ENCODE results near the gene PLXNA3. TPM values are rescaled to one million over a fixed set of nuclear protein-coding genes. Genes with fewer than 3 reads are reported as not detected.

The PLXNA3 gene
- total RNA-seq, result 10 to 100 TPM in 3 of 4 donors, 1 to 10 TPM in 1; 5.6 to 17.9 (median 11.6) TPM

DNA sequence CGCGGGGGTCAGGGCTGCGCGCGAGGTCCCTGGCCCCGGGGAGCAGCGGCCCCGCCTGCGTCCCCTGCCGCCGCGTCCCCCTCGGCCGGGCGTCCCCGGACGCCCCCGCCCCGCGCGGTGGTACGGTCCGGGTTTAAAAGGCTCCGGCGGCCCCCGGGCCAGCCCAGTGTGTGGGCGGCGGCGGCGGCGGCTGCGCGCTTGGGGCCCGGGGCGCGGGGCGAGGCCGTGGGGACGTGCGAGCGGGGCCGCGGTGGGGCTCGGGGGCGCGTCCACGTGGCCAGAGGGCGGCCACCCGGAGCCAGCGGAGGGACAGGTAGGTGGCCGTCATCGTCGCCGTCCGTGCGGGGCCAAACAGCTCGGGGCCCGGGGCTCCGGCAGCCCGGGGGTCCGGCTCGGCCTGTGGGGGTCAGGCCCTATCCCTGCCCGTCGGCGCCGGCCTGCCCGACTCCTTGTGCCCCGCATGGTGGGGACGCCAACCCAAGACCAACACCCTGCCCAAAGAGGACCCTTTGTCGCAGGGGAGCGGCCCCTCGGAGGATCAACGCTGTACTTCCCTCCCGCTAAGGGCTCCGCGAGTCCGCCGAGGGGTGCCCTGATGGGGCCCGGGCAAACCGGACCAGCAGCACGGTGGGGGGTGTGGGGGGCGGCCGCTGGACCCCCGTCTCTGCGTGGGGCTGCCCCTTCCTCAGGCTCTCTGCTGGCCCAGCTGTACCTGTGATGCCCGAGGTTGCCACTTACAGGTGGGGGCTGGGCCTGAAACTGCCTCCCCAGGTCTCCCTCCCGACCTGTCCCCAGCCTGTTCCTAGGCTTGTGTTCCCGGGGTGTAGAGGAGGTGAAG is at the start of gene PLXNA3:
TSS of gene PLXNA3 (plus strand) at position 166 of the 838 bp plus-strand sequence. CDS start 1,903 bp downstream, outside the sequence.
- TF ChIP-seq, protein P1, sequence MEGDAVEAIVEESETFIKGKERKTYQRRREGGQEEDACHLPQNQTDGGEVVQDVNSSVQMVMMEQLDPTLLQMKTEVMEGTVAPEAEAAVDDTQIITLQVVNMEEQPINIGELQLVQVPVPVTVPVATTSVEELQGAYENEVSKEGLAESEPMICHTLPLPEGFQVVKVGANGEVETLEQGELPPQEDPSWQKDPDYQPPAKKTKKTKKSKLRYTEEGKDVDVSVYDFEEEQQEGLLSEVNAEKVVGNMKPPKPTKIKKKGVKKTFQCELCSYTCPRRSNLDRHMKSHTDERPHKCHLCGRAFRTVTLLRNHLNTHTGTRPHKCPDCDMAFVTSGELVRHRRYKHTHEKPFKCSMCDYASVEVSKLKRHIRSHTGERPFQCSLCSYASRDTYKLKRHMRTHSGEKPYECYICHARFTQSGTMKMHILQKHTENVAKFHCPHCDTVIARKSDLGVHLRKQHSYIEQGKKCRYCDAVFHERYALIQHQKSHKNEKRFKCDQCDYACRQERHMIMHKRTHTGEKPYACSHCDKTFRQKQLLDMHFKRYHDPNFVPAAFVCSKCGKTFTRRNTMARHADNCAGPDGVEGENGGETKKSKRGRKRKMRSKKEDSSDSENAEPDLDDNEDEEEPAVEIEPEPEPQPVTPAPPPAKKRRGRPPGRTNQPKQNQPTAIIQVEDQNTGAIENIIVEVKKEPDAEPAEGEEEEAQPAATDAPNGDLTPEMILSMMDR (IDR thresholded peaks at IDR 0.05; ENCODE audit: low read depth), result no peak

DNA sequence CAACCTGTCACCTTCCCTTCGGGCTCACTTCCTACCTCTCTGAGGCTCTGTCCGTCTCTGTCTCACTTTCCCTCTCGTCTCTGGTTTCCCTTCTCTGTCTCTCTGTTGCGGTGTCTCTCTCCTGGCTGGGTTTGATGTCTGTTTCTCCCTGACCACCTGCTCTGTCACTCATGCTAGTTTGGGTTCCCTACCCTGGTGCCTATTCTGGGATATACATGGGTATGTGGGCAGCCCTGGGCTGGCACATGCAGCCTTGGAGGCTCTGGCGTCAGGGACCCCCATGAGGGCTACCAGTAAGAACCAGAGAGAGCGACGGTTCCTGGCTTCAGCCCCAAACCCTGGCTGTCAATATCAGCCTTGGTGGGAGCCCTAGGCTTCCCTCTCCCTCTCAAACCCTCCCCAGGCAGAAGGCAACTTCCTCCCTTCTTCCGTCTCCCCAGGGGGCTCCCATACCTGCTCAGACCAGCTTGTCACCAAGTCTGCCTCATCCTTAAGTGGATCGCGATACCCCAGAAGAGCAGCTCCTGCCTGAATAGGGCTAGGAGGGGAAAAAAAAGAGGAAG is 49.3 kb upstream of the PLXNA3 start:
- TF ChIP-seq, protein P1 (IDR thresholded peaks at IDR 0.05; ENCODE audit: low read depth), result no peak

DNA sequence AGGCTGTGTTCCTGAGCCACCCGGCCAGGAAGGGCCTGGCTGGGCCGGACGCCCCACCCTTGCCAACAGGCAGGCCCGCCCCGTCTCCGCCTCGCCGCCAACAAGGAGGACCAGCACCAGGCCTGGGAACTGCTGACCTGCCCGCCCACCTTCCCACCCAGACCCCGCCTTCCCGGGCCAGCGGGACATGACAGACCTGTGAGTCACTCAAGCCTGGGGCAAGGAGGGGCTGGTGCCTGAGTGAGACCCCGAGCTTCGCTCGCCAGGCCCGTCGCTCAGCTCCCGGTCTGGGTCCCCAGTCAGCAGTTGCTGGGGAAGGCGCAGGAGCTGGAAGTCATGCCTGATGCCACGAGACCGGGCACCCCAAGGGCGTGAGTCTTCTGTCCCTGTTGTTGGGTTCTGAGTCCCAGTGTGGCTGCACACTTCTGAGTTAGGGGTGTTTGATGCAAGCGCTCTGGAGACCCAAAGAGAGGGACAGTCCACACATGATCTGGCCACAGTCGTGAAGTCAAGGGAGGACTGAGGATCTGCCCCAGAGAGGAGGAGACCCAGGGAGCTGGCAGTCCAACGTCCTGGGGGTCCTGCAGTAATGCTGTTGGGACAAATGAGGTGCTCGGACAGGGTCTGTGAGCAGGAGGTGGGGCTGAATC is 48.7 kb upstream of the PLXNA3 start, which contains the start of gene DNASE1L1:
TSS of gene DNASE1L1 (minus strand) at position 33 of the 650 bp plus-strand sequence. CDS start 3,686 bp downstream, outside the sequence.
- TF ChIP-seq, protein P1 (IDR thresholded peaks at IDR 0.05; ENCODE audit: low read depth), result no peak

GRCh38 chrX:154411981-154412340 is 46.1 kb upstream of the PLXNA3 start:
- TF ChIP-seq, protein P1 (IDR thresholded peaks at IDR 0.05; ENCODE audit: low read depth), result no peak

DNA sequence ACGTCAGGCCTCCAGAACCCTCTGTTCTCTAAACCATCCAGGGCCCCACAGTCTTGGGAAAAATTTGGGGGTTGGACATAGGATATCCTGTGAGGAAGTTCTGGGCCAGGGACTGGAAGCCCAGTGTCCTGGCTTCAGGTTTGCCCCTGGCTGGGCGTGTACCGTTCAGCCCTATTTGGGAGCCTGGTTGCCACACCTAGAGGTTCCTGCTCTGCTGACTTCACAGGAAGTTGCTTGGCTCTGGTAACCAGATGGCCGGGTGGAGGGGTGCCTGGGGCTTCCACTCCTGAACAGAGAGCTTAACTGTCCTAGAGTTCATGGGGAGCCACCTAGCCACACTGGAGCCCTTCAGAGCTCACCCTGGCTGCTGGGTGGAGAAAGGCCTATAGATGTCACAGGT is 45.6 kb upstream of the PLXNA3 start:
- TF ChIP-seq, protein P1 (IDR thresholded peaks at IDR 0.05; ENCODE audit: low read depth), result no peak

DNA sequence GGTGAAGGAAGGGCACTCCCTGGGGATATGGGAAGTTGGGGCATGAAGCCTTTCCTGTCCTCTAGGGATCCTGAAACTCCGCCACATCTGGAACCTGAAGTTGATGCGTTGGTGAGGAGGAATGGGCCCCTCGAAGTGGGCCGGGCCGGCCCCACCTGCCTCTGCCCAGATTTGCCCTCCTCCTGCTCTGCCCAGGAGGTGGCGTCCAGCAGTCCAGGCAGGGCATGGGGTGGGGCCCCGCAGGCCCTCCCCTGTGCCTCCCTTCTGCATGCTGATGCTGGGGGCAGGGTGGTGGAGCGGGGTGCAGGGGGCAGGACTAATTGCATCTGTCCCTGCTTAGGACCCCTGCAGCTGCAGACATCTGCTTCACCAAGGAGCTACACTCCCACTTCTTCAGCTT is 44.9 kb upstream of the PLXNA3 start:
- TF ChIP-seq, protein P1 (IDR thresholded peaks at IDR 0.05; ENCODE audit: low read depth), result no peak

GRCh38 chrX:154417157-154417556 is 40.9 kb upstream of the PLXNA3 start:
- TF ChIP-seq, protein P1 (IDR thresholded peaks at IDR 0.05; ENCODE audit: low read depth), result no peak
